Lower lobe of right lung (tissue), 2 donors: Measurements from ENCODE around the gene MYH15. TPM values are rescaled to one million over a fixed set of nuclear protein-coding genes. Genes with fewer than 3 reads are reported as not detected.

Experiments used
- ATAC-seq, 2 donors: fragments of 200-7000 bp; cut with Tn5 transposase; one replicate each; pipeline ENCODE4 v1.9.1; 2020 to 2022; ENCODE audit warnings: mild to moderate bottlenecking in 2 of 2, moderate library complexity in 2 of 2
- DNase-seq: peaks from one replicate; pipeline ENCODE4 v3.0.0-alpha.2; 2020
- H3K27ac ChIP-seq: fragments of 200-600 bp; one replicate; pipeline ENCODE4 v1.8.0; 2022
- H3K27me3 ChIP-seq: fragments of 200-600 bp; one replicate; pipeline ENCODE4 v1.8.0; 2022; ENCODE audit warnings: low read depth
- H3K36me3 ChIP-seq: fragments of 200-600 bp; one replicate; pipeline ENCODE4 v1.8.0; 2022; ENCODE audit warnings: mild to moderate bottlenecking
- H3K4me1 ChIP-seq: fragments of 200-600 bp; one replicate; pipeline ENCODE4 v1.8.0; 2022
- H3K4me3 ChIP-seq: fragments of 200-600 bp; one replicate; pipeline ENCODE4 v1.8.0; 2022; ENCODE audit warnings: mild to moderate bottlenecking
- H3K9me3 ChIP-seq: fragments of 200-600 bp; one replicate; pipeline ENCODE4 v1.8.0; 2022
- CTCF ChIP-seq: fragments of 200-600 bp; IDR thresholded peaks from one replicate; pipeline ENCODE4 v1.8.0; 2022; ENCODE audit warnings: antibody characterized with exemption, mild to moderate bottlenecking
- intact Hi-C: fragments of 100-400 bp; cut with DNase I; formaldehyde crosslinking; loops from one replicate; pipeline ENCODE4 v1.11.0; 2022
- total RNA-seq: library from RNA; stranded (reverse); fragmentation: NEBNext Ultra II Directional; extraction: Animal tissue kit (Norgen Biotek cat#: 25700); gene quantifications from one replicate; pipeline ENCODE4 v1.2.1, GENCODE V29; 2021
- donor health status: DM: no; HTN: yes; CAD: no; lungs with severe emphysema.

MYH15 gene
- total RNA-seq, 1 donor from 2014 or later: 1.0 TPM

- Histone ChIP-seq H3K36me3 (no peaks in the 10 kb centered on the region), H3K27me3 (no peaks in the 10 kb centered on the region), H3K4me1 (peaks cover 6% of the 10 kb centered on the region), H3K9me3 (no peaks in the 10 kb centered on the region), H3K27ac (no peak overlapping the region), H3K4me3 (no peak overlapping the region)
- TF ChIP-seq CTCF: no peak
- ATAC-seq (peak; percentile 84 to 89), DNase-seq (no peak)
- intact Hi-C loops: no loop called here
Measured at GRCh38 chr3:108528459-108529252, 18.3 kb upstream of the MYH15 start.

GRCh38 chr3:108527817-108528216 is 17.4 kb upstream of the MYH15 start:
- Histone ChIP-seq H3K27me3 (no peaks in the 10 kb centered on the region), H3K4me3 (no peak overlapping the region), H3K36me3 (no peaks in the 10 kb centered on the region), H3K4me1 (peaks cover 6% of the 10 kb centered on the region), H3K9me3 (no peaks in the 10 kb centered on the region), H3K27ac (no peak overlapping the region)
- DNase-seq: no peak
- no peak for TF ChIP-seq CTCF
- ATAC-seq: peak; percentile 35 to 44
- intact Hi-C loops: no loop called here

- no peaks in the 10 kb centered on the region for H3K27me3 ChIP-seq
- peaks cover 6% of the 10 kb centered on the region for H3K4me1 ChIP-seq
- ATAC-seq: no peak
- TF ChIP-seq CTCF: no peak
- no peak overlapping the region for H3K27ac ChIP-seq
- no peak overlapping the region for H3K4me3 ChIP-seq
- intact Hi-C loops: no loop called here
- H3K9me3 ChIP-seq: no peaks in the 10 kb centered on the region
- H3K36me3 ChIP-seq: no peaks in the 10 kb centered on the region
- no peak for DNase-seq
Measured at GRCh38 chr3:108527109-108527508, 16.7 kb upstream of the MYH15 start.

- Histone ChIP-seq H3K27me3 (no peaks in the 10 kb centered on the region), H3K27ac (no peak overlapping the region), H3K9me3 (no peaks in the 10 kb centered on the region), H3K4me1 (peaks cover 6% of the 10 kb centered on the region), H3K36me3 (no peaks in the 10 kb centered on the region), H3K4me3 (no peak overlapping the region)
- no peak for DNase-seq
- no peak for ATAC-seq
- intact Hi-C loops: no loop called here
- TF ChIP-seq CTCF: no peak
Measured at GRCh38 chr3:108525971-108526370, 15.6 kb upstream of the MYH15 start.

GRCh38 chr3:108525256-108525655 is 14.9 kb upstream of the MYH15 start:
- Histone ChIP-seq H3K27ac (no peak overlapping the region), H3K27me3 (no peaks in the 10 kb centered on the region), H3K9me3 (no peaks in the 10 kb centered on the region), H3K4me1 (peaks cover 6% of the 10 kb centered on the region), H3K4me3 (no peak overlapping the region), H3K36me3 (no peaks in the 10 kb centered on the region)
- TF ChIP-seq CTCF: no peak
- ATAC-seq (no peak), DNase-seq (no peak)
- intact Hi-C loops: no loop called here
